Liver (tissue), 3 donors: ENCODE results near the gene CCR7.

ENCODE experiments used
- CTCF ChIP-seq: fragments of 150-350 bp; IDR thresholded peaks from 2 replicates; pipeline ENCODE4 v1.5.1; 2017; ENCODE audit warnings: improper control_type of control experiment, low read depth, low read length; ENCODE audit not compliant: missing input control
- GABPA ChIP-seq, 2 donors: IDR thresholded peaks in 1 of 2; conservative IDR thresholded peaks in 1 of 2; 2 replicates each; pipeline ENCODE4 v1.6.1; 2016; ENCODE audit warnings: antibody characterized with exemption in 2 of 2, mild to moderate bottlenecking in 1 of 2, moderate library complexity in 1 of 2
- HNF4G ChIP-seq: IDR thresholded peaks from 2 replicates; pipeline ENCODE4 v1.6.1; 2016; ENCODE audit warnings: antibody characterized with exemption
- JUND ChIP-seq, 2 donors: IDR thresholded peaks; 2 replicates each; pipeline ENCODE4 v1.6.1; 2016; ENCODE audit warnings: antibody characterized with exemption in 2 of 2
- RAD21 ChIP-seq, 2 donors: IDR thresholded peaks; 2 replicates each; pipeline ENCODE4 v1.6.1; 2016; ENCODE audit warnings: antibody characterized with exemption in 2 of 2, mild to moderate bottlenecking in 2 of 2
- TAF1 ChIP-seq: conservative IDR thresholded peaks from 2 replicates; pipeline ENCODE4 v1.6.1; 2016; ENCODE audit warnings: antibody characterized with exemption, mild to moderate bottlenecking
- YY1 ChIP-seq: IDR thresholded peaks from 2 replicates; pipeline ENCODE4 v1.6.1; 2016; ENCODE audit warnings: antibody characterized with exemption, mild to moderate bottlenecking
- TF ChIP-seq, protein P1 (sequence below): IDR thresholded peaks from 2 replicates; pipeline ENCODE4 v1.6.1; 2016; ENCODE audit warnings: antibody characterized with exemption
- donor health status: healthy.
- donor health status: healthy.

DNA sequence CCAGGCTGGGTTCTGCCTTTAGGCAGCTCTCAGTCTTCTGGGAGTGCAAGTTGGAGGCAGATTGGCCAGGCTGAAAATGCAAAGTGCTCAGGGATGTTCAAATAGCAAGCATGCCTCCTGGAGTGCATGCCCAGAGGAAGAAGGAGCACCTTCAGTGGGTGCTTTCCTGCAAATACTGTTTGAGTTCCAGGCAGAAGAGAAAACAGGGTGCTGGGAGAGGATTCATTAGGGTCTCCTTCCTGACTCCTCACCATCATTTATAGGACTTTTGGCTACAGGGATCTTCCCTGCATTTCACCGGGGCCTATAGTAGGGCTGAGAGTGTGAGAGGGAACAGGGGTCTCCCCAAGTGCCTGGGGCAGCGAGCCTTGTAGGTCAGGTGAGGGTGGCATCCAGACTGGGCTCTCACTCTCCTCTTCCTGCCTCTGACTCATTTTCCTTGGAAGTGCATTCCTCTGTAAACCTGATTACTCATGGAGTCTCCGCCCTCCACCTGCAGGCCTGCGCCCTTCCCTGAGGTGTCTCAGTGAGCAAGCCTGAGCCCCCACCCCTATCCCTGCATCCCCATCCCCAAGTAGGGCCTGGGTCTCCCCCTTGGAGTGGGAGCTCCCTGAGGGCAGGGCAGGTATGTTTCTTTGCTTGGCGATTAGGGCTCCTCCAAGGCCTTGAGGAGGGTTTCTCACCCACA lies 46.7 kb downstream of the CCR7 start:
- TF ChIP-seq YY1 (no peak), HNF4G (no peak), RAD21 (IDR thresholded peaks at IDR 0.05) (no peak), CTCF (no peak), JUND (IDR thresholded peaks at IDR 0.05) (no peak), TAF1 (no peak), GABPA (IDR thresholded peaks at IDR 0.05 in 1 of 2, conservative IDR thresholded peaks at IDR 0.05 in 1 of 2) (no peak)
- TF ChIP-seq, protein P1, sequence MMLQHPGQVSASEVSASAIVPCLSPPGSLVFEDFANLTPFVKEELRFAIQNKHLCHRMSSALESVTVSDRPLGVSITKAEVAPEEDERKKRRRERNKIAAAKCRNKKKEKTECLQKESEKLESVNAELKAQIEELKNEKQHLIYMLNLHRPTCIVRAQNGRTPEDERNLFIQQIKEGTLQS = no peak
